IMR-90 (cell line): Measurements from ENCODE around the gene TMEM62. TPM values are rescaled to one million over a fixed set of nuclear protein-coding genes. Genes with fewer than 3 reads are reported as not detected.

Experiments
- ATAC-seq: fragments of 200-7000 bp; cut with Tn5 transposase; 2 replicates; pipeline ENCODE4 v1.9.1; 2020; ENCODE audit warnings: low read depth, mild to moderate bottlenecking, moderate library complexity
- BruUV-seq: library from RNA; stranded (reverse); fragments of 400-500 nt; replicated peaks from 2 replicates; lab custom pipeline; 2021; lab: Mats Ljungman, UMichigan
- CTCF ChIA-PET: fragments of 300-600 bp; formaldehyde crosslinking; extraction: SDS; loops from one replicate; lab custom pipeline; 2021; ENCODE audit warnings: antibody characterized with exemption; lab: Yijun Ruan, JAX
- POLR2A ChIA-PET: fragments of 300-600 bp; sonication (Branson Sonifier 250); formaldehyde crosslinking; loops from one replicate; lab custom pipeline; 2022; ENCODE audit warnings: antibody characterized with exemption; ENCODE audit not compliant: unreplicated experiment; lab: Charles Lee
- DNase-seq: peaks from one replicate; pipeline ENCODE4 v3.0.0; 2013
- H2AFZ ChIP-seq: replicated peaks from 2 replicates; pipeline ENCODE3; 2013; ENCODE audit warnings: low read length, mild to moderate bottlenecking; ENCODE audit not compliant: poor library complexity
- H2AK5ac ChIP-seq: 2 replicates; pipeline ENCODE4 v1.6.1; 2013; ENCODE audit warnings: low read depth, low read length, inconsistent platforms
- H2AK9ac ChIP-seq: replicated peaks from 2 replicates; pipeline ENCODE3; 2013; ENCODE audit warnings: mild to moderate bottlenecking, low read depth, low read length, moderate library complexity; ENCODE audit not compliant: poor library complexity
- H2BK120ac ChIP-seq: 2 replicates; pipeline ENCODE4 v1.6.1; 2013; ENCODE audit warnings: low read depth, low read length, inconsistent platforms
- H2BK15ac ChIP-seq: 3 replicates; pipeline ENCODE4 v1.6.1; 2013; ENCODE audit warnings: low read depth, low read length, inconsistent platforms
- H2BK20ac ChIP-seq: 2 replicates; pipeline ENCODE4 v1.6.1; 2013; ENCODE audit warnings: low read depth, mild to moderate bottlenecking, inconsistent platforms, low read length, moderate library complexity
- H2BK5ac ChIP-seq: 2 replicates; pipeline ENCODE4 v1.6.1; 2013; ENCODE audit warnings: mild to moderate bottlenecking, low read depth, low read length, inconsistent platforms; ENCODE audit not compliant: poor library complexity, severe bottlenecking
- H3K14ac ChIP-seq: replicated peaks from 2 replicates; pipeline ENCODE4 v1.6.1; 2013; ENCODE audit warnings: low read depth, low read length, inconsistent platforms
- H3K18ac ChIP-seq: 2 replicates; pipeline ENCODE4 v1.6.1; 2013; ENCODE audit warnings: low read depth, low read length, control low read depth
- H3K23ac ChIP-seq: 2 replicates; pipeline ENCODE4 v1.6.1; 2013; ENCODE audit warnings: low read depth, low read length, inconsistent platforms
- H3K27ac ChIP-seq: 2 replicates; pipeline ENCODE4 v1.5.1; 2013; ENCODE audit warnings: mild to moderate bottlenecking, control low read depth, low read length; ENCODE audit not compliant: insufficient read depth
- H3K27me3 ChIP-seq: 2 replicates; pipeline ENCODE4 v1.6.1; 2013; ENCODE audit warnings: low read length; ENCODE audit not compliant: control insufficient read depth, insufficient read depth
- H3K36me3 ChIP-seq: 2 replicates; pipeline ENCODE4 v1.6.1; 2013; ENCODE audit warnings: low read length, mixed read lengths; ENCODE audit not compliant: control insufficient read depth, insufficient read depth
- H3K4ac ChIP-seq: 2 replicates; pipeline ENCODE4 v1.6.1; 2013; ENCODE audit warnings: low read depth, low read length, inconsistent platforms
- H3K4me1 ChIP-seq: 2 replicates; pipeline ENCODE4 v1.6.1; 2013; ENCODE audit warnings: low read length, mixed read lengths; ENCODE audit not compliant: control insufficient read depth, insufficient read depth
- H3K4me2 ChIP-seq: 2 replicates; pipeline ENCODE4 v1.6.1; 2013; ENCODE audit warnings: low read depth, mild to moderate bottlenecking, control low read depth, low read length, moderate library complexity
- H3K4me3 ChIP-seq: 2 replicates; pipeline ENCODE4 v1.5.1; 2013; ENCODE audit warnings: low read depth, mild to moderate bottlenecking, control low read depth, low read length, moderate library complexity; ENCODE audit not compliant: insufficient read depth
- H3K56ac ChIP-seq: 2 replicates; pipeline ENCODE4 v1.6.1; 2013; ENCODE audit warnings: low read length, inconsistent platforms; ENCODE audit not compliant: insufficient read depth; ENCODE audit errors: extremely low read depth
- H3K79me1 ChIP-seq, 2 experiments: 2 replicates each; pipeline ENCODE4 v1.6.1; 2013; ENCODE audit warnings: low read length in 2 of 2, inconsistent platforms in 1 of 2, low read depth in 1 of 2
- H3K9ac ChIP-seq: 2 replicates; pipeline ENCODE4 v1.6.1; 2013; ENCODE audit warnings: low read depth, low read length, control low read depth
- H3K9me1 ChIP-seq: 2 replicates; pipeline ENCODE4 v1.6.1; 2013; ENCODE audit warnings: low read length, inconsistent platforms; ENCODE audit not compliant: insufficient read depth
- H3K9me3 ChIP-seq: 2 replicates; pipeline ENCODE4 v1.6.1; 2013; ENCODE audit warnings: low read length; ENCODE audit not compliant: control insufficient read depth, insufficient read depth
- H4K20me1 ChIP-seq: 2 replicates; pipeline ENCODE4 v1.6.1; 2013; ENCODE audit warnings: low read length, inconsistent platforms; ENCODE audit not compliant: insufficient read depth
- H4K5ac ChIP-seq: 2 replicates; pipeline ENCODE4 v1.6.1; 2013; ENCODE audit warnings: mild to moderate bottlenecking, low read depth, low read length, control low read depth
- H4K8ac ChIP-seq, 2 experiments: 2 replicates each; pipeline ENCODE4 v1.6.1; 2013; ENCODE audit warnings: low read depth in 2 of 2, low read length in 2 of 2, control low read depth in 1 of 2, inconsistent platforms in 1 of 2
- H4K91ac ChIP-seq: 2 replicates; pipeline ENCODE4 v1.6.1; 2013; ENCODE audit warnings: low read depth, low read length, inconsistent platforms; ENCODE audit not compliant: insufficient read depth
- CHD1 ChIP-seq: IDR thresholded peaks from 2 replicates; pipeline ENCODE4 v1.6.1; 2012; ENCODE audit warnings: low read depth, low read length, improper control_type of control experiment
- MAFK ChIP-seq: IDR thresholded peaks from 2 replicates; pipeline ENCODE4 v1.6.1; 2012; ENCODE audit warnings: low read depth, low read length, improper control_type of control experiment
- MAZ ChIP-seq: IDR thresholded peaks from 2 replicates; pipeline ENCODE4 v1.6.1; 2012; ENCODE audit warnings: low read depth, mild to moderate bottlenecking, low read length, improper control_type of control experiment, moderate library complexity, borderline replicate concordance
- POLR2A ChIP-seq: IDR thresholded peaks from 2 replicates; pipeline ENCODE4 v1.6.1; 2012; ENCODE audit warnings: mild to moderate bottlenecking, low read depth, low read length
- RAD21 ChIP-seq: IDR thresholded peaks from 2 replicates; pipeline ENCODE4 v1.6.1; 2012; ENCODE audit warnings: low read length, improper control_type of control experiment
- RCOR1 ChIP-seq: IDR thresholded peaks from 2 replicates; pipeline ENCODE4 v1.6.1; 2012; ENCODE audit warnings: mild to moderate bottlenecking, low read length, improper control_type of control experiment; ENCODE audit not compliant: insufficient replicate concordance
- RFX5 ChIP-seq: IDR thresholded peaks from 2 replicates; pipeline ENCODE4 v1.8.0; 2012; ENCODE audit warnings: low read depth, mild to moderate bottlenecking, low read length, moderate library complexity
- SMC3 ChIP-seq: fragments of 150-350 bp; IDR thresholded peaks from 2 replicates; pipeline ENCODE4 v1.6.1; 2016; ENCODE audit warnings: low read depth, mild to moderate bottlenecking, antibody characterized with exemption, low read length, moderate library complexity
- USF2 ChIP-seq: fragments of 150-350 bp; IDR thresholded peaks from 2 replicates; pipeline ENCODE4 v1.6.1; 2017; ENCODE audit warnings: mild to moderate bottlenecking, antibody characterized with exemption, low read length, low read depth
- WGBS, 2 experiments: methylation state at CpG; one replicate each; pipeline versions ENCODE4 v1.1.5 to v1.1.7; 2013; ENCODE audit warnings: missing lambda C conversion rate in 2 of 2; ENCODE audit not compliant: insufficient read length in 1 of 2; ENCODE audit errors: extremely low coverage in 2 of 2; 5-methylcytosine and 5-hydroxymethylcytosine counted together
- dilution Hi-C: fragments of 300-500 bp; cut with HindIII; formaldehyde crosslinking; loops from one replicate; pipeline ENCODE4 v1.14.3; 2018; ENCODE audit warnings: low sequenced_read_pairs; ENCODE audit not compliant: unreplicated experiment
- in situ Hi-C: fragments of 300-500 bp; cut with MboI; formaldehyde crosslinking; loops from 3 replicates; pipeline ENCODE4 v1.14.3; 2019; ENCODE audit warnings: low sequenced_read_pairs, inconsistent platforms, mixed read lengths
- intact Hi-C: fragments of 100-400 bp; cut with micrococcal nuclease; formaldehyde crosslinking; loops from 2 replicates; pipeline ENCODE4 v1.10.0; 2022
- polyA plus RNA-seq, 3 experiments: library from polyadenylated mRNA; depleted of rRNA; stranded (reverse); fragments of >200 nt; gene quantifications; 2 replicates each; pipeline ENCODE4 v1.2.3, GENCODE V29; 2012; ENCODE audit warnings: low replicate concordance in 1 of 3
- total RNA-seq: library from RNA; depleted of rRNA; stranded (reverse); fragments of >200 nt; gene quantifications from 2 replicates; pipeline ENCODE4 v1.2.3, GENCODE V29; 2012

TMEM62 gene
- total and polyA plus RNA-seq, 2 of the 4 experiments (the other 2 are of a cell fraction), result 3.7 to 5.6 TPM

GRCh38 chr15:43105778-43106485 lies 27.5 kb upstream of the TMEM62 start, which contains the start of gene UBR1:
Gene UBR1, minus strand, starts transcription at chr15:43106038. Its CDS starts 16 bp downstream, at chr15:43106022.
- 0% methylated on average over 7 of the region's 33 CpGs; no CpG with 5 or more reads in 1 of the 2 experiments for WGBS, 2 experiments
- peak within 1 kb of the TSS; percentile 78 for H3K27ac ChIP-seq
- H3K9me3 ChIP-seq, result no peaks in the 10 kb centered on the region
- peak within 1 kb of the TSS; percentile 96 for H3K23ac ChIP-seq
- H2AK5ac ChIP-seq, result peak within 1 kb of the TSS; percentile 74; the same call in 1 of the 2 replicates
- peak within 1 kb of the TSS; percentile 81 for H4K91ac ChIP-seq
- H3K18ac ChIP-seq, result peak within 1 kb of the TSS; percentile 65
- peak within 1 kb of the TSS; percentile 96 for H3K14ac ChIP-seq
- H2BK15ac ChIP-seq, result peak within 1 kb of the TSS; percentile 37; the same call in 1 of the 3 replicates
- peaks cover 17 to 40% of the 10 kb centered on the region in 2 experiments for H3K79me1 ChIP-seq
- peak within 1 kb of the TSS; percentile 80 for H3K9ac ChIP-seq
- H2BK20ac ChIP-seq, result no peak within 1 kb of the TSS
- TF ChIP-seq MAFK (no peak), RAD21 (no peak), USF2 (no peak), SMC3 (no peak), CHD1 (no peak), POLR2A (peak; percentile 54; the same call in 1 of the 2 replicates), RFX5 (no peak), MAZ (0 out of 2 replicates have a peak, but pooled peaks have one; percentile 49), RCOR1 (no peak)
- ChIA-PET CTCF (no interaction called here), POLR2A (interaction anchor here (0.7 to 1.1 kb wide), 2 partner anchors 19 to 1441 kb away, joined by 3 to 5 read pairs; no protein-coding TSS in a partner anchor)
- H3K4me2 ChIP-seq, result peak within 1 kb of the TSS; percentile 76
- H2BK5ac ChIP-seq, result peak within 1 kb of the TSS; percentile 82
- dilution Hi-C loops (no loop called here), in situ Hi-C loops (no loop called here), intact Hi-C loops (no loop called here)
- peak within 1 kb of the TSS; percentile 59 for H2BK120ac ChIP-seq
- peak within 1 kb of the TSS; percentile 84 for H3K56ac ChIP-seq
- peak within 1 kb of the TSS; percentile 75 for H4K5ac ChIP-seq
- ATAC-seq (peak; percentile 98), DNase-seq (peak; percentile 92)
- H3K4me3 ChIP-seq, result peak within 1 kb of the TSS; percentile 85
- H3K36me3 ChIP-seq, result peaks cover 5% of the 10 kb centered on the region
- peak within 1 kb of the TSS; percentile 93 for H2AK9ac ChIP-seq
- H3K27me3 ChIP-seq, result no peaks in the 10 kb centered on the region
- peak within 1 kb of the TSS; percentile 98 for H2AFZ ChIP-seq
- no peaks in the 10 kb centered on the region for H3K9me1 ChIP-seq
- peak within 1 kb of the TSS; percentile 88 for H3K4ac ChIP-seq
- no TSS peak for BruUV-seq
- no peaks in the 10 kb centered on the region for H4K20me1 ChIP-seq
- 0 out of 2 replicates have a peak, but pooled peaks cover 2% of the 10 kb centered on the region for H3K4me1 ChIP-seq
- H4K8ac ChIP-seq, result peak within 1 kb of the TSS; percentile 84 to 98
